GM21825 (cell line): ENCODE results near the gene NDST3.
A peak's percentile ranks its signal among the peaks of the same experiment; 100 is the strongest.
"Not testable (repeated sequence)": the region's sequence is repeated elsewhere in the genome, so short reads cannot be mapped to it uniquely, and the experiment has no call there.

Source experiments
- ATAC-seq: cut with Tn5 transposase; IDR thresholded peaks from one replicate; pipeline ENCODE4 v1.9.1; 2021; ENCODE audit warnings: mild to moderate bottlenecking, moderate library complexity; ENCODE audit not compliant: unreplicated experiment

Gene NDST3

GRCh38 chr4:118265312-118266144 is 231.2 kb downstream of the NDST3 start:
- peak; percentile 43 for ATAC-seq

DNA sequence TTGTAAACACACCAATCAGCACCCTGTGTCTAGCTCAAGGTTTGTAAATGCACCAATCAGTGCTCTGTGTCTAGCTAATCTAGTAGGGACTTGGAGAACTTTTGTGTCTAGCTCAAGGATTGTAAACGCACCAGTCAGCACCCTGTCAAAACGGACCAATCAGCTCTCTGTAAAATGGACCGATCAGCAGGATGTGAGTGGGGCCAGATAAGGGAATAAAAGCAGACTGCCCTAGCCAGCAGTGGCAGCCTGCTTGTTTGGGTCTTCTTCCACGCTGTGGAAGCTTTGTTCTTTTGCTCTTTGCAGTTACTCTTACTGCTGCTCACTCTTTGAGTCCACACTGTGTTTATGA is 231.8 kb downstream of the NDST3 start:
- not testable (repeated sequence) for ATAC-seq

DNA sequence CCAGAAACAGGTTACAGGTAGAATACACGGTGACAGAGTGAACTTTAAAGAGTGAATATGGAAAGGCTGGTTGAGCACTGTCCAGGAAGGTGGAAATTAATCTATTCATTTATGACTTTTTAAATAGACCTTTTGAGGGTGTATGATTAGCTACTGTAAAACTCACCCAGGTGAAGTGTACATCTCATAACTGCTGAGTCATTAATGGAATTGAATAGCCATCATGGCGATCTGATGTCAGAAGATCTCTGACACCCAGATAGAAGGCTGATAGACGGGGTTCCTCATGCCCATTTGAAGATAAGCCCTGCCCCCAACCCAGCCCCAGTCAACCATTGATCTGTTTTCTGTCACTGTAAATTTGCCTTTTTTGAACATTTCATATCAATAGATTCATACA is 234.5 kb downstream of the NDST3 start:
- ATAC-seq: no peak

- ATAC-seq: peak; percentile 61
Observed at GRCh38 chr4:118270492-118270891, 236.2 kb downstream of the NDST3 start.

- no peak for ATAC-seq
Observed at GRCh38 chr4:118271788-118272187, 237.5 kb downstream of the NDST3 start.

GRCh38 chr4:118273642-118274041 is 239.4 kb downstream of the NDST3 start:
- no peak for ATAC-seq

DNA sequence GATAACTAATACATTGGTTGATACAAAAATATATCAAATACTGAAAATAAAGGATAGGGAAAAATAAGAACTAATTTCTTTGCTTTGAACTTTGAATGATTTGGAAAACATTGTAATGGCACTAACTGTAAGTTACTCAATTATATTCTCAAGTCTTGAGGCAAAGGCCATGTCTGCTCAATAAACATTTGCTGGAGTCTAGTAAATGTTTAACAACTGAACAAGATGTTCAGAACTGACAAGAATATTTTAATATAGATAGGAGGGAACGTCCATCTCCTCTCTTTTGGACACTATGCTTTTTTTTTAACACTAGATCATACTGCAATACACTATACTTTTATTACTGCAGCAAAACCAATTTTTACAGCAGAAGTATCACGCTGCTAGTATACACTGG is 242.3 kb downstream of the NDST3 start:
- no peak for ATAC-seq

DNA sequence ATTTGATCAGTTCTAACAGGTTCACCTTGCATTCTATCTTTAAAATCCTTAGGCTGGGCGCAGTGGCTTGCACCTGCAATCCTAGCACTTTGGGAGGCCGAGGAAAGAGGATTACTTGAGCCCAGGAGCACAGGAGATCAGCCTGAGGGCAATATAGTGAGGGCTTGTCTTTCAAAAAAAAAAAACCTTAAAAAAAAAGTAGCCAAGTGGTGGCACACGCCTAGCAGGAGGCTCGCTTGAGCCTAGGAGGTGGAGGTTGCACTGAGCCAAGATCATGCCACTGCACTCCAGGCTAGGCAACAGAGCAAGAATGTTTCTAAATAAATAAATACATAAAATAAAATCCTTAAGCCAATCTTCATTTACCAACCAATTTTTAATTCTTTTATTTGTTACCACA is 243.0 kb downstream of the NDST3 start:
- no peak for ATAC-seq

DNA sequence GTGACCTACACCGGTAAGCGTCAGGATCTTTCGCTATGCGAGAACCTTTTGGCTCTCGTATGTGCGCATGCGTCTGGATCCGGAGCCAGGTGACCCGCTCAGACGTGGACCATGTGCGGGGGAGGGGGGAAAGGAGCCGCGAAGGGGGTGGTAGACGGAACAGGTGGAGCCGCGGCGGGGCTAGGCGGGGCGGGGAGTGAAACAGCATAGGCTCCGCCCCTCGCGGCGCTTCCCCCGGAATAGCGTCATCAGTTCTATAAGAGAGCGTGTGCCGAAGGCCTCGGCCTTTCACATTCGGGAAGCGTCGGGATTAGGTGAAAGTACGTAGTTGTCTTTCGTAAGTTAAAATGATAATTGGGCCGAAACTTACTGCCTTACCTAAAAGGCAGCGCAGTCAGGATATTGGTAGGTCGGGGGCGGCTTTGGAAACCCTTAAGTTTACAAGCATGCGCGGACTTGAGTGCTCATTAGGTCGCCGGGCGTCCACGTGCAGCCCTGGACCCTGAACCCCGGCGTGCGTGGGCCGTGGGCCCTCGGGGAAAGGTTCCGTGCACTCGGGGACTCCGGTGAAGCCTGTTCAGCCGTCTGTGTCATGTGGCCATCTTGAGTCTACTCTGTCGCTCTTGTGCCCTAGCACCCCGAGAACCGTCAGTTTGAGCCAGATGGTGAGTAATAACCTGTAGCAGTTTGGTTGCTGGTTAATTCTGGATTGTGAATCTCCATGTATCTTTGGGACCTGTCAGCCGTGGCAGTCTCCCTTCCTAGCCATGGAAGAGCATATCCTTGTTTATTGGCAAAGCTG is 244.4 kb downstream of the NDST3 start:
- ATAC-seq: peak; percentile 88

DNA sequence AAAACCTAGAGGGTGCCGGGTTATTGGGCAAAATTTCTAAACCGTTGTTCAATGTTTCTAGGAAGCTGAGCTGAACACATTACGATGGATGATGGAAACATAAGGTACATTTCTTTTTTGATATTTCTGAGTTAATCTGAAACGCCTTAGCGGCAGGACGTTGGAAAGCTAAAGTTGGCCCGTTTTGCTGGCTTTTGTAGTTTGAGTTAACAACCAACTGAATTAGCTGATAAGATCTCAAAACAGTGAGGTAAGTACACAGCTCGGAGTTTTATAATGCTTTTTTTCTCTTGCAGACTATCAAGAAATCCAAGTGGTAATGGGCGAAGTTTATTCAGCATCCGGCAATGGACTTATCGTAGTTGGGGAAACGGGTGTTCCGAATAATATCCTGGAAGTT is 245.0 kb downstream of the NDST3 start:
- ATAC-seq: no peak

DNA sequence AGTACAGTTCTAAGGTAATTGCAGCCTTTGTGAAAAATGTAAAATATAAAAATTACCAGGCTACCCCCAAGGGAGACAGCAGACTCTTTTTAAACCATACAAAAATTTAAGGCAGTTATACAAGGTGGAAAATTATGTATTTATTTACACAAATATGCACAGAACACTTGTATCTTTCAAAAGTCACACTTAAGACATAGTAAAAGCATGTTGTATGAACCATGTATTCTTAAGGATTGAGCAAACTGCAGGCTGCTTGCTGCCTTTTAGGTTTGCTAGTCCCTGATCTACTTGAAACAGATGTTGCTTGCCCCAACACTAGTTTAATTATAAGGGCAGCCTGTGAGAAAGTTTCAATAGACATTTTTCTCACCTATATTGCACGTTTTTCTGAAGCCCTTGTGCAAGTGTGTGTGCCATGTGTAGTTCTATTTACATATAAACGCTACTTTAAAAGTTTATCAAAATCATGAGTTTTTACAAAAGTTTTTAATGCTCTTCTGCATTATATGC is 245.7 kb downstream of the NDST3 start:
- ATAC-seq: no peak

- peak; percentile 32 for ATAC-seq
Observed at GRCh38 chr4:118280501-118281218, 246.4 kb downstream of the NDST3 start.

DNA sequence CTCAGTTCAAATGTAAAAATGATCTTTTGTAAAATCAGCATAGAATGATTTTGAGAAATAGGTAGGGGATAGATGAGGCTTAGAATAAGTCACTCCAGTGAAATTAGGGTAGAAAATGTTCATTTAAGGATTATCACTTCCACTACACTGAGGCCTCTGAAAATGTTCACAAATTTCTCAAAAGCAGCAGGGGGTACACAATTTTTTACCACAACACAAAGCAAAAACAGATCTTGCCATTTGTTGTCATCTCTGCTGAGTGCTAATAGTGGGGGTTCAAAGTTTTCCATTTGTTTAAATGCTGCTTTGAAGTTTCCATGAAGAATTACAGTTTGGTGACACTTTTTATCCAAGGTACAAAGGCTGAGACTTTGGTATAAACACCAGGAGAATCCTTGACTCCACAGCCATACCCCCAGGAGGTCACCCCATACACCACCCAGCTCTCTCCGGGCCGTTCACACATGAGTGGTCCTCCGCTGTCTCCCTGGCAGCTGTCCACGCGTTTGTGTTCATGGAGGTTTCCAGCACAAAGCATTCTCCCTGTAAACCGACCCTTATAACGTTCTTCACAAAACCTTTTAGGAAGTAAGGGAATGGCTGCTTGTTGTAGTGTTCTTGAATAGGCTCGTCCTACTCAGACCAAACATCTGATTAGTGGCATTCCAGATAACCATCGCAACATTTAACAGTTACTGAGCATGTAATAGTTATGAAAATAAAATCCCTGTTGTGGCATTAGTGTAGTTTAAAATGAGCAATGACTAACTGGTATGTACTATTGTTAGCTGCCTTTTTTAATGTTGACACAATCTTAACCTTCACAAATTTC is 247.5 kb downstream of the NDST3 start:
- ATAC-seq: no peak

DNA sequence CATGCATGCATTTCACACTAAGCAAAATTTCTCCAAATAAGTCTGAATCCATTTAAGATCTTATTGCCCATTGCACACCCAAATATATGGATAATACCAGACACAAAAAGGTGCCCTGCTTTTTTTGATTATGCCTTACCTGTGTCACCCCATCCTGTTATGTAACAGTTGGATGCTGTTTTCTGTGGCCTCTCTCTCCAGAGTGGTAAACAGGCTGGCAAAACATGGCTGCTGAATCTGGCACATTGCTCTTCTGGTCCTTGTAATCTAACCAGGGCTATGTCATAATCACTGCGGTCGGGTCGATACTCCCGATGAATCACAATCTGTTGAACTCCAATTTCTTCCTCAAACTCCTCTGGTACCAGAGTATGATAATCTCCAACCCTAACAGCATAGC is 248.4 kb downstream of the NDST3 start:
- no peak for ATAC-seq

- ATAC-seq: peak; percentile 51
Observed at GRCh38 chr4:118284169-118284568, 249.9 kb downstream of the NDST3 start.

DNA sequence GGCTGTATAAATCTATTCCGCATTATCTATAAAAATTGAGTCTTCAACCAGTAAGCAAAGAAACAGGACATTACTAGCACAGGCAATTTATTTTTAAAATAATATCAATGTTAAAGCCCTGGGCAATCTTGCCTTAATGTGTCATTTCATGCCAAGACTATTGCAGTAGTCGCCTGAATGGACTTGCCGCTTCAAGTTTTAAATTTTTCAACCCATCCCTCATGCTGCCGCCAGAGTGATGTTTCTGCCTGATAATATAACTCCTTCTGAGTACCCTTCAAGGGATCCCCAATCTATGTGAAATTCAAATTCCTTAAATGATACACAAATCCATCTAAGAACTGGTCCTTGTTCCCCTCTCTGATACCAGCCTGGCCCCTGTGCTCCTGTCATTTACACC is 251.6 kb downstream of the NDST3 start:
- ATAC-seq: no peak

DNA sequence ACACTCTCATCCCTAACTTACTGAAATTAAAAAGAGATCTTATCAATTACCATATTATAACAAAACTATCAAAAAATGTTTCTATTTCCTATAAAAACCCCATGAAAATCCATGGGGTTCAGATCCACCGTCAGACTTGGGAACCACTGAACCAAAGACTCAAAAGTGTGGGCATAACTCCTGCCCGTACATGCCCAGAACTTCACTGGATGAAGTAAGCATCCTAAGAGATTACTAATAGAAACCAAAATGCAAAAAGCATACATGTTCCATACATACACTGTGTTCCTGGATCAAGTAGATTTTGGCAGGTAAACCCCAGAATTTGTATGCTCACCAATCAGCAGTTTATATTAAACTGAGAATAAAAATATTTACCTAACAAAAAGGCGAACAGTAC is 252.4 kb downstream of the NDST3 start:
- ATAC-seq: no peak

DNA sequence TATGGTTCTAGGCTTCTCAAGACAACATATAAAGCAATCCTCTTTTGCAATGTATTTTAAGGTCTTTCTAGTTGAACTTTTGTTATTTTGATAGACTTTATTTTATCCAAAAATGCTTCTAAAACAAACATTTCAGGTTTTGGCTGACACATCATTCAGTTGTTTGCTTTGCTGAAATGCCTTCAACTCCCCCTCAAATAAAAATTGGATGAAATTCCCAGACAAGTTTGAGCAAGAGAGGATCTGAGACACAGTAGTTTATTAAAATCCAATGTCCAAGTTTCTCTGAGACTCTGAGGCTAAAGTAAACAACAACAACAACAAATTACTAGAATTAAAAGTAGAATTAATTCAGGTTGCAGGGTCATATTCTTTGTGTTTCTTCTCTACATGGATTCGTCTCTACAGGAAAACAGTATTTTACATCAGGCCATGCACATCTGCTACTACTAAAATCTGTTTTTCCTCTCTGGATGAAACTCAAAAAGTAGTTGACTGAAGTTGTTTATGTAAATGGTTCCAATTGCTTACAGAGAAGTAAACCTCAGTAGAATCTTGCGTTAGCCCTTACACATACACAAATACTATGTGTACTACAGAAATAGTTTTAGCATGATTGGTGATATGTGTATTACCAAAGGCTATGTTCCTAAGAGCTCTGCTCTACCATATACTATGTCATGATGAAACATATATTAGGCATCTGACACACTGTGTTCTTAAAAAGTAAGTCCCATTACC is 253.6 kb downstream of the NDST3 start:
- ATAC-seq: no peak

- no peak for ATAC-seq
Observed at GRCh38 chr4:118289794-118290193, 255.5 kb downstream of the NDST3 start.

DNA sequence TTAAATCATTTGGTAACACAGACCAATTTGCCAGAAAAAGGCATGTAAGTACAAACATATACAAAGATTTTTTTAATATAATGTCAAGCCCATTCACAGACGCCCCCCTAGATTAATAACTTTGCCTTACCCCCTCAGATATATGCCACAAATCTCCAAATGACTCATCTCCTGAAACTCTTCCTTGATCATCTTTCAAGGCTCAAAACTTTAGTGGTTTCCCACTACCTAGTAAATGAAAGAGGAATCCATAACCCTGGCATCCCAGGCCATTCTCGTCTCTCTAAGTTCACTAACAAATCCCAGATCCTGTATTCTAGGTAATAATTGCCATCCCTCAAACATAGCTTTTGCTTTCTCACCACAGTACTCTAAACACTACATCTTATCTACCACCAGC is 256.7 kb downstream of the NDST3 start:
- no peak for ATAC-seq
